ENCODE results near the gene RAD51B.

GRCh38 chr14:68357777-68358176, 538.2 kb downstream of the RAD51B start:
- TF ChIP-seq CTCF (conservative IDR thresholded peaks at IDR 0.05) = no peak
- no peak for TF ChIP-seq EZH2 (IDR thresholded peaks at IDR 0.05; ENCODE audit: low read depth)
